ENCODE measurements around the gene GAPDHS.
A peak's percentile ranks its signal among the peaks of the same experiment; 100 is the strongest.

Gene GAPDHS

DNA sequence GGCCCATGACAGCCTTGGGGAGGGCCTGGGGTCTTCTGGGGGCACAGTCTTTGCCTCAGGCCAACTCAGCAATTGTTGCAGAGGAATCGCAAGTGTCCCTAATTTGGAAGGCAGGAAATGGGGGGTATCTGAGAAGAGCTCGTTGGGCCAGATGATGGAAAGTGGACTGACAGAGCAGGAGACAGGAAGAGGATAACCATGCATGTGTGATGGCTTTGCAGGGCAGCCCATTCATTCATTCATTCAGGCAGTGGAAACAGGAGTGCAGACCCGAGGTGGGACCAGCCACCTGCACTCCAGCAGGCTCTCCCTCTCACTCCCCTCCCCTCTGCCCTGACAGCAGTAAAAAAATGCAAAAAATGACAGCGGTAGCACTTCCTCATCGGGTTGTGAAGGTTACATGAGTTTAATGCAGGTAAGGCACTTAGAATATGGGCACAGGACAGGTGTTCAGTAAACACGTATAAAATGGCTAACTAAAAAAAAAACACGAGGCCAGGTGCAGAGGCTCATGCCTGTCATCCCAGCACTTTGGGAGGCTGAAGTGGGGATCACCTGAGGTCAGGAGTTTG is 7.2 kb downstream of the GAPDHS start:
- no peak for DNase-seq

- DNase-seq, result no peak
Measured at GRCh38 chr19:35542209-35542608, 9.0 kb downstream of the GAPDHS start.

- DNase-seq, result no peak
Measured at GRCh38 chr19:35543280-35544109, 10.2 kb downstream of the GAPDHS start.

DNA sequence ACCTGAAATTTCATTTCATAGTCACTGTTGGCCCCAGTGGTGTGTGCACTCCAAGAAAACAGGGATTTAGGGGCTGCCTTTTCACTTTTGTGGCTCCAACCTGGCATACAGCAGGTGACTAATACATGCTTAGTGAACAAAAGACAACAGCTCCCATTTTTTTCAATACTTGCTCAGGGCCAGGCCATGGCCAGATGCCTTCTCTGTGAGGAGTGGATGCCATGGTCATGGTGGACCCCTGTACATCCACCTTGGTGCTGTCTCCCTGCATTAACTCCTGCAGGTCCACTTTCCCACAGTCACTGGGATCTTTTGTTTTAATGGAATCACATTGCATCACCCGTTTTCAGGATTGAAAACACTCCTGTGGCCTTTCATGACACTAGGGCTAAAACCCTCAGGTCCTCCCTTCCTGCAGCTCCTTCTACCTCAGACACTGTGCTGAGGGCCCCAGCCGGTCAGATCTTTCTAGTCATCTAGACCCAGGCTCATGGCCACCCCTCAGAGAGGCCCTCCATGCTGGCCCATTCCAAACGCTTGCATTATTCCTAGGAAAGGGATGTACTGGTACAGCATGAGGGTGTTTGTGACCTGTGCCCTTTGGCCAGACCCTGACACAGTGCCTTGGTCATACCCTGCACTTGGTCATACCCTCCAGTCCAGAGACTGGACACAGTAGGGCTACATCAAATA is 11.0 kb downstream of the GAPDHS start:
- no peak for DNase-seq

GRCh38 chr19:35545001-35545854 is 12.0 kb downstream of the GAPDHS start, which contains the start of gene TMEM147:
Gene TMEM147 (plus strand): TSS chr19:35545626. CDS start chr19:35545740, 114 bp downstream.
- peak; percentile 56 for DNase-seq

DNA sequence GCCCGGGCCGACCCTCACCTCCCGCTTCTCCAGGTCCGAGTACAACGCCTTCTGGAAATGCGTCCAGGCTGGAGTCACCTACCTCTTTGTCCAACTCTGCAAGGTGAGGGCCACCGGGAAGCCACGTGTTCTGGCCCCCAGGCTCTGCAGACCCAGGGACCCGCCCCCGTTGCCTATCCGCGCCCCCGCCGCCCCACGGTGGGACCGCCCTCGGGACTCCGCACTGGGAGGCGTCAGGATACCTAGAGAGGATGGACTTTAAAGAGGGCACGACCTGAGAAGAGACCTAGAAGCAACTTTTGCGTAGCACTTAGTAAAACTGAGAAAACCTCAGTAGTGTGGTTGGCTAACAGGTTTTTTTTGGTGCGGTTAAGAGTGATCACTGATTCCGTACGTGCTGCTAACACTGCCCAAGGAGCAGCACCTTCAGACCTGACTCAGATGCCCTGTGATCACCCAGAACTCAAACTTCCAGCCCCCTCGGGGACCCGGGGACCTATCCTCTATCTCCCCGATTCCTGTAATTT is 12.7 kb downstream of the GAPDHS start:
- DNase-seq, result peak; percentile 39

- no peak for DNase-seq
Measured at GRCh38 chr19:35546532-35546931, 13.3 kb downstream of the GAPDHS start.

DNA sequence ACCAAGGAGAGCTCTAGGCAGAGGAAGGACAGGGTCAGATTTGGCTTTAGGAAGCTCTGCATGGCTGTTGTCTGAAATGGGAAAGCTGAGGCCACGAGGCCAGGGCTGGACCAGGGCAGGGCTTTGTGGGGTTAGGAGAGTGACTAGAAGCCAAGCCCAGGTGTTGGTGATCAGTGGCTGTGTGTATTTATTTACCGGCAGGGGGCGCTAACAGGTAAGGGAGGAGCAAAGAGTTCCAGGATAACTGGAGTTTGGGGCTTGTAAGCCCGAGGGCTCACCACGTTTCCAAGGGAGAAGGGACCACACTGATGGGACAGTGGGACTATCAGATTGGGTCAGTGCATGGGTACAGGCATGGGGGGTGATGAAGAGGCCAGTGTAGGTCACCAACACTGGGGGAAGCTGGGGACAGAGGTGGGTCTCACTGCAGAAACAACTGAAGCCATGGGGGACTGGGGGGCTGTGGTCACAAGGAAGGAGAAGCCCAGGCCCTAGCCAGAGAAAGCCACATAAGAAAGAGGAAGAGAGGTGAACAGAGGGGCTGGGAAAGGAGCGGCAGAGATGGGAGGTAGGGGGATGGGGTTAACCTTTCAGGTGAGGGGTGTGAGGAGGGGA is 16.0 kb downstream of the GAPDHS start:
- peak; percentile 39 for DNase-seq

GRCh38 chr19:35549879-35550523 is 16.7 kb downstream of the GAPDHS start:
- no peak for DNase-seq

- DNase-seq, result no peak
Measured at GRCh38 chr19:35551091-35551810, 18.0 kb downstream of the GAPDHS start.

GRCh38 chr19:35552534-35553384 is 19.5 kb downstream of the GAPDHS start:
- no peak for DNase-seq

- no peak for DNase-seq
Measured at GRCh38 chr19:35553385-35554000, 20.2 kb downstream of the GAPDHS start.

DNA sequence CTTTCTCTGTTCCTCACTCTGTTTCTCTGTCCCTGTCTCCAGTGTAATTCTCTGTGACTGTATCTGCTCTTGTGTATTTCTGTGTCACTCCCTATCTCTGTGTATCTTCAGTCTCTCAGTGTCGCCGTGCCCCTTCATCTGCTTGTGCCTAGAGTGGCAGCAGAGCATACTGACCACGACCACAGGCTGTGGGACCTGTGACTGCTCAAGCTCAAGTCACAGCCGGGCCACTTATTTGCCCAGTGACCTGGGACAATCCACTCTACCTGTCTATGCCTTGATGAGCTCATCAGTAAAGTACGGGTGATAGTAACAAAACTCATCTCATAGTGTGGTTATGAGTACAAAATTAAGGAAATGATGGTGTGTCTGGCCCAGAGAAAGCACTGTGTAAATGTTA is 20.8 kb downstream of the GAPDHS start:
- no peak for DNase-seq

DNA sequence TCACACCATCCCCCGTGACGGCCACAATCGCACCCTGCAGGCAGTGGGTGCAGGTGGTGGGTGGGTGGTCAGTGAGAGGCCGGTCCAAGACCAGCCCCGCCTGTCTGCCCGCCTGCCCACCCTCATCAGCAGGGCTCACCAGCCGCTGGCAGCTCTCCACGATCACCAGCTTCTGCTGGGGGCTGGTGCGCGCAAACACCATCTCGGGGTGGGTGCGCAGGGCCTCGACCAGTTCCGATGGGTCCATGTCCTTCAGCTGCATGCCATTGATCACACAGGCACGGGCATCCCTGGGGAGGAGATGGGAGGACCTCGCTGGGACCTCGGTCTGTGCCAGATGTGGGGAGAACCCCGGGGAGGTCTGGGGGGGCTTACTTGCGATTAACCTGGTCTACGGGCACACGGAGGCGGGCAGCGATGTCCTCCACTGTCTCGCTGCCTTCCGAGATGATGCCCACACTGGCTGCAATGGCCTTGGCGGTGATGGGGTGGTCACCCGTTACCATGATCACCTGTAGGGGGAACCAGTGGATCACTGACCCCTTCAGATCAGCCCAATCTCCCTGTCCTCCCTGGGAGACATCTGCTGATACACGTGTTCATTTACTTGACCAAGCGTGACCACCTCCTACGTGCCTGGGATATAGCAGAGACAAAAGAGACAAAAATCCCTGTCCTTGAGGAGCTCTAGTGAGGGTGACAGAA is 22.2 kb downstream of the GAPDHS start:
- DNase-seq, result no peak

DNA sequence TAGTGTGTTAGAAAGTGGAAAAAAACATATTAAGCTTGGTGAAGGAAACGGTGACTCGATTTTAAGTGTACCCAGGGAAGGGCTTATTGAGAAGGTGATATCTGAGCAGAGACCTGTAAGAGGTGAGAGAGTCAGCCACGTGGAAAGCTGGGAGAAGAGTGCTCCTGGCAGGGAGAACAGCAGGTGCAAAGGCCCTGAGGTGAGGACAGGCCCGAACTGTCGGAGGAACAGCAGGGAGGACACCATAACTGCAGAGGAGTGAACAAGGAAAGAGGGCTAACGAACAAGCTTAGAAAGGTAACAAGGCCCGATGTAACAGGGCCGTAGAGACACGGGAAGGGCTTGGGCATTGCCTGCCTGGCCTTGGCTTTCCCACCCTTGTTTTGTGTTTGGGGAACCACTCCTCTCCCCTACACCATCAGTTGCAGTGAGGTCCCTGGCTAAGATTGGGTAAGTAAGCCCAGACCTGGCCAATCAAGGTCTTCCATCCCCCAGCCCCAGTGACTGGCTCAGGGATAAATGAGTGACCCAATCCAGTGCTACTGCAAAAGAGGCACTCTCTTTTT is 22.9 kb downstream of the GAPDHS start:
- DNase-seq, result no peak

DNA sequence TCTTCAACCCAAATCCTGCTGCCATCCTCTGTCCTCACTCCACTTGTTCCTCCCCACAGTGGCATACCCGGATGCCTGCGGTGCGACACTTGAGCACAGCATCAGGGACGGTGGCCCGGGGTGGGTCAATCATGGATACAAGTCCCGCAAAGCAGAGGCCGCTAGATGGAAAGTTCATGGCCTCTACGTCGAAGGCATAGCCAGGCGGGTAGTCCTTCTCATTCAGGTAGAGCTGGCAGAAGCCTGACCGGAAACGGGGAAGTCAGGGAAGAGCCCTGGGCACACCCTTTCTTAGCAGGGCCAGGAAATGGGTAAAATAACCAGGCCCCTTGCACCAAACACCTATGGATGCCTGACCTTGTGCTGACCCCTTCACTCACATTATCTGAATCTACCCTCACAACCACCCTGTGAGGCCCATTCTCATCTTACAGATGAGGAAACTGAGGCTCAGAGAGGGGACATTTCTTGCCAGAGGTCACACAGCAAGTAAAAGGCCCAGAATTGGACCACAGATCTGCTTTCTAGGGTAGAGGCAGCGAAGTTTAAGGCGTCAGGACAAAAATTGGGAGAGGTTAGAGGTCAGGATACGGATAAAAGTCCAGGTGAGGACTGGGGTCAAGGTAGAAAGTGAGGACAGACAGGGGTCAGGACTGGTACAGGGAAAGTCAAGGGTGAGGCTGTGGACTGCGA is 23.7 kb downstream of the GAPDHS start:
- DNase-seq, result no peak

DNA sequence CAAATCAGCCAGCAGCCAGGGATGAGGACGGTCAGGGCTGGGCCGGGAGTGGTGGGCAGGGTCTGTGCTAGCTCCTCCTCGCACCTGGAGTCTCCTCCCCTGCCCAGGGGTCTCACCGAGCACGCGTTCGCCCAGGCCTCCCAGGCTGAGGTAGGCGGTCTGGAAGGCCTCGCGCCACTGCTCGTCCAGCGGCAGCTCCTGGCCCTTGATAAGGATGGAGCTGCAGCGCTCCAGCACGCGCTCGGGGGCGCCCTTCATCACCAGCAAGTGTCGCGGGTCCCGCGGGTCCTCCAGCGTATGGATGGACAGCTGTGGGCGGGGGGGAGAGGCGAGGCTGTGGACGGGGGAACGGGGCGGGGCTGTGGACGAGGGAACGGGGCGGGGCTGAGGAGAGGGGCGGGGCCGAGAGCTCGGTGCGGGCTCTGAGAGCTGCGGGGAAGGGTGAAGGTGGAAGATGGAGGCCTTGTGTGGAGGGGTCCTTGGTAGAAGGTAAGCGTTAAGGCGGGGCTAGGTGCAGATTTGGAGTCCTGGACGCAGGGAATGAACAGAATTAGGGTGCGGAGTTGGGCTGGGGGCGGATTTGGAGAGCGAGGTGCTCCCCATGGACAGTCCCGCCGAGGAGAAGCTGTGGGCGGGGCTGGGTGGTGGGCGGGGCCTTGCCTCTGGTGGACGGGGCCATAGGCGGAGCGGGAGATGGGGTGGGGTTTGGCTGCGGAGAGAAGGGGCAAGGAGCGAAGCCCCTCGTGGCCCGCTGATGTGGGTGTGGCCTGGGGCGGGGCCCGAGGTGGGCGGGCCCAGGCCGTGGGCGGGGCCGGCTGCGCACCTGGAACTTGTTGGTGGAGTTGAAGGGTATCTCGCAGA is 24.5 kb downstream of the GAPDHS start:
- peak; percentile 49 for DNase-seq

All from effector CD8-positive, alpha-beta T cell (primary cell).